HepG2 (cell line): ENCODE measurements around the gene ACKR4. TPM values are rescaled to one million over a fixed set of nuclear protein-coding genes. Genes with fewer than 3 reads are reported as not detected.

ENCODE experiments used
- ATAC-seq: fragments of 200-7000 bp; cut with Tn5 transposase; 3 replicates; pipeline ENCODE4 v1.9.1; 2020; ENCODE audit warnings: mild to moderate bottlenecking, moderate library complexity
- BruUV-seq: library from RNA; stranded (reverse); fragments of 400-500 nt; replicated peaks from 2 replicates; lab custom pipeline; 2021; lab: Mats Ljungman, UMichigan
- CTCF ChIA-PET: fragments of 300-600 bp; formaldehyde crosslinking; extraction: SDS; loops from one replicate; lab custom pipeline; 2021; ENCODE audit warnings: low total read pairs, inconsistent platforms, low intra/inter-chr PET ratio; lab: Yijun Ruan, JAX
- POLR2A ChIA-PET: fragments of 350-600 bp; sonication (Branson Sonifier 250); formaldehyde crosslinking; loops from one replicate; lab custom pipeline; 2020; ENCODE audit warnings: antibody characterized with exemption, inconsistent platforms; lab: Yijun Ruan, JAX
- DNase-seq: peaks from one replicate; pipeline ENCODE4 v3.0.0-alpha.2; 2015; ENCODE audit warnings: low spot score
- FAIRE-seq: peaks from 3 replicates; lab custom pipeline; 2011; peaks lifted over from hg19 to GRCh38; lab: Jason Lieb, UNC
- H2AFZ ChIP-seq: one replicate; pipeline ENCODE4 v1.6.1; 2011; ENCODE audit warnings: low read length, inconsistent platforms
- H3K27ac ChIP-seq: fragments of 300-600 bp; 3 replicates; pipeline ENCODE4 v1.8.0; 2011; ENCODE audit warnings: mixed run types, mild to moderate bottlenecking, mixed read lengths, low read length, inconsistent platforms; ENCODE audit not compliant: insufficient read depth; ENCODE audit errors: extremely low read length
- H3K27me3 ChIP-seq, 2 experiments: fragments of 200-600 bp in 1 of 2; 2 replicates in 1 of 2; 3 replicates in 1 of 2; pipeline versions ENCODE4 v1.6.0 to v1.8.0; 2011; ENCODE audit warnings: low read length in 2 of 2, mild to moderate bottlenecking in 2 of 2, moderate library complexity in 2 of 2, inconsistent platforms in 1 of 2; ENCODE audit not compliant: insufficient read depth in 2 of 2, control insufficient read depth in 1 of 2
- H3K36me3 ChIP-seq, 2 experiments: fragments of 200-600 bp in 1 of 2; replicated peaks in 1 of 2; 2 replicates in 1 of 2; 3 replicates in 1 of 2; pipeline versions ENCODE4 v1.5.1 to v1.8.0; 2011; ENCODE audit warnings: low read length in 2 of 2, inconsistent platforms in 1 of 2; ENCODE audit not compliant: insufficient read depth in 2 of 2, control insufficient read depth in 1 of 2
- H3K4me1 ChIP-seq: 2 replicates; pipeline ENCODE4 v1.5.1; 2012; ENCODE audit warnings: low read length, inconsistent platforms; ENCODE audit not compliant: insufficient read depth
- H3K4me2 ChIP-seq: 2 replicates; pipeline ENCODE4 v1.6.0; 2011; ENCODE audit warnings: low read depth, low read length, inconsistent platforms
- H3K4me3 ChIP-seq, 3 experiments: fragments of 200-600 bp in 1 of 3; sonication (generic), shearing (Covaris generic) in 1 of 3; replicated peaks in 1 of 3; 2 replicates each; pipeline ENCODE4 v1.5.1; 2011 to 2016; ENCODE audit warnings: low read length in 3 of 3, inconsistent platforms in 2 of 3, low read depth in 2 of 3, mild to moderate bottlenecking in 2 of 3, control low read depth in 1 of 3, mixed read lengths in 1 of 3; ENCODE audit not compliant: insufficient read depth in 1 of 3
- H3K79me2 ChIP-seq: one replicate; pipeline ENCODE4 v1.6.1; 2011; ENCODE audit warnings: low read length, inconsistent platforms; ENCODE audit not compliant: insufficient read depth
- H3K9ac ChIP-seq: 2 replicates; pipeline ENCODE4 v1.6.0; 2011; ENCODE audit warnings: mild to moderate bottlenecking, low read depth, low read length, inconsistent platforms; ENCODE audit not compliant: insufficient read depth
- H3K9me3 ChIP-seq: 2 replicates; pipeline ENCODE4 v1.5.1; 2012; ENCODE audit warnings: mild to moderate bottlenecking, low read length
- H4K20me1 ChIP-seq: 2 replicates; pipeline ENCODE4 v1.6.0; 2011; ENCODE audit warnings: inconsistent platforms, mild to moderate bottlenecking, low read length, moderate library complexity; ENCODE audit not compliant: insufficient read depth
- FOXA1 ChIP-seq, 2 experiments: fragments of 450-650 bp in 1 of 2; sonication (generic) in 1 of 2; formaldehyde crosslinking in 1 of 2; IDR thresholded peaks; 2 replicates each; pipeline versions ENCODE4 v1.4.0 to v1.6.1; 2016 to 2020; ENCODE audit warnings: missing genetic modification reagents in 1 of 2
- HMGA1 ChIP-seq: sonication (generic); formaldehyde crosslinking; conservative IDR thresholded peaks from 2 replicates; pipeline ENCODE4 v1.4.0; 2020; ENCODE audit warnings: missing genetic modification reagents
- KLF16 ChIP-seq, 2 experiments: sonication (generic) in 1 of 2; formaldehyde crosslinking in 1 of 2; IDR thresholded peaks; 2 replicates each; pipeline versions ENCODE4 v1.6.1 to v1.8.0; 2016 to 2023; ENCODE audit warnings: missing genetic modification reagents in 2 of 2, missing compliant biosample characterization in 1 of 2
- MBD4 ChIP-seq: IDR thresholded peaks from 2 replicates; pipeline ENCODE4 v1.6.1; 2012; ENCODE audit warnings: low read length, inconsistent platforms, borderline replicate concordance
- NBN ChIP-seq: fragments of 450-650 bp; conservative IDR thresholded peaks from 2 replicates; pipeline ENCODE4 v1.6.1; 2017
- NR2F6 ChIP-seq, 2 experiments: IDR thresholded peaks; 2 replicates each; pipeline ENCODE4 v1.6.1; 2016; ENCODE audit warnings: antibody characterized with exemption in 1 of 2, mild to moderate bottlenecking in 1 of 2
- ZFP90 ChIP-seq: sonication (generic); formaldehyde crosslinking; IDR thresholded peaks from 2 replicates; pipeline ENCODE4 v1.8.0; 2022; ENCODE audit warnings: missing genetic modification reagents, mild to moderate bottlenecking, inconsistent platforms, borderline replicate concordance
- ZSCAN22 ChIP-seq: sonication (generic); formaldehyde crosslinking; IDR thresholded peaks from 2 replicates; pipeline ENCODE4 v1.4.0; 2020; ENCODE audit warnings: mild to moderate bottlenecking, missing genetic modification reagents
- WGBS: methylation state at CpG from one replicate; pipeline ENCODE4 v1.1.6; 2017; ENCODE audit warnings: low lambda C conversion rate; 5-methylcytosine and 5-hydroxymethylcytosine counted together
- in situ Hi-C: cut with HindIII; loops from 2 replicates; pipeline ENCODE4 v1.10.0; 2017; ENCODE audit warnings: low pct_unique_long_range_greater_than_20kb; ENCODE audit not compliant: extremely low pct_ligation_motif_present
- intact Hi-C: fragments of 100-400 bp; cut with micrococcal nuclease; formaldehyde crosslinking; loops from one replicate; pipeline ENCODE4 v1.10.0; 2022; ENCODE audit not compliant: unreplicated experiment
- polyA plus RNA-seq, 8 experiments: library from polyadenylated mRNA; depleted of rRNA in 3 of 8; stranded (reverse) in 7 of 8; unstranded in 1 of 8; fragments of >200 nt; fragmentation: Illumina TruSeq in 4 of 8; extraction: Trizol in 4 of 8; gene quantifications; 2 replicates each; pipeline versions ENCODE4 v1.2.1 to v1.2.3, GENCODE V29; 2011 to 2016; ENCODE audit warnings: low read depth in 4 of 8, missing spikeins in 1 of 8, mixed read lengths in 1 of 8; ENCODE audit not compliant: insufficient read depth in 1 of 8
- total RNA-seq, 5 experiments: library from RNA; depleted of rRNA; stranded (reverse); fragments of >200 nt; fragmentation: Illumina TruSeq; extraction: Trizol; gene quantifications; 2 replicates each; pipeline ENCODE4 v1.2.3, GENCODE V29; 2016; ENCODE audit warnings: low read depth in 1 of 5
- TF ChIP-seq, protein P1 (sequence below), 2 experiments: IDR thresholded peaks; 2 replicates each; pipeline ENCODE4 v1.6.1; 2011 to 2012; ENCODE audit warnings: low read length in 2 of 2, borderline replicate concordance in 1 of 2, low read depth in 1 of 2, mild to moderate bottlenecking in 1 of 2, moderate library complexity in 1 of 2
- TF ChIP-seq, protein P2 (sequence below): fragments of 450-650 bp; IDR thresholded peaks from 2 replicates; pipeline ENCODE4 v1.6.1; 2017

Gene ACKR4
- total and polyA plus RNA-seq, 2 of the 13 experiments (the other 11 are each of a cell fraction or from before 2014, with no cell fraction given) = 0.16 TPM; not detected in 1

DNA sequence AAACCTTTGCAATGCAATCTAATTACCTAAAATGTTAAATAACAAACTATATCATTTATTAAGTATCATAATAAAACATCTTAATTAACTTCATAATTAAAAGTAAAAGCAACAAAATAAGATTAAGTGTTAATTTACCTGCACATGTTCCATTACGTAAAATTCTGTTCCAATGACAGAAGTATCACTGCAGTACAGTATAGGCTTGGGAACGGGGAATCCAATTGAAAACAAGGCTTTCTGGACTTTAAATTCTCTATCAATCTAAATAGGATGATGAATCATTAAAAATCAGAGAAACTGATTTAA lies 45.4 kb downstream of the ACKR4 start:
- Histone ChIP-seq H3K4me3 (no peak overlapping the region), H4K20me1 (no peaks in the 10 kb centered on the region; the same call in 1 of the 2 replicates), H3K9ac (no peak overlapping the region), H3K27ac (no peak overlapping the region), H3K79me2 (no peaks in the 10 kb centered on the region), H3K4me1 (no peaks in the 10 kb centered on the region), H3K27me3 (no peaks in the 10 kb centered on the region), H2AFZ (no peak overlapping the region), H3K4me2 (no peak overlapping the region), H3K36me3 (peaks cover 2 to 14% of the 10 kb centered on the region in 2 experiments; a peak in 2 of 5 replicates), H3K9me3 (no peaks in the 10 kb centered on the region)
- 91% methylated on average over 2 of the region's 2 CpGs for WGBS
- BruUV-seq = no TSS peak
- POLR2A ChIA-PET = interaction anchor here (1.6 to 2.1 kb wide), 2 partner anchors 16 to 17 kb away, joined by 5 to 8 read pairs; partner anchors contain the start of gene ACAD11
- ATAC-seq = no peak
- in situ Hi-C loops (no loop called here), intact Hi-C loops (loop anchor here (1.0 kb wide), 1 partner anchor 106 kb away; no protein-coding TSS in a partner anchor)
- CTCF ChIA-PET = interaction anchor here (1.4 to 2.8 kb wide), 2 partner anchors 104 to 106 kb away, joined by 7 to 33 read pairs; no protein-coding TSS in a partner anchor
- TF ChIP-seq MBD4 = no peak
- no peak for TF ChIP-seq HMGA1 (CRISPR knock-in tag)
- TF ChIP-seq ZSCAN22 (CRISPR knock-in tag) = no peak
- TF ChIP-seq FOXA1 (IDR thresholded peaks at IDR 0.05) = no peak
- TF ChIP-seq FOXA1 (CRISPR knock-in tag; IDR thresholded peaks at IDR 0.05) = no peak
- no peak for TF ChIP-seq NR2F6 (IDR thresholded peaks at IDR 0.05)
- TF ChIP-seq NR2F6 (CRISPR knock-in tag; IDR thresholded peaks at IDR 0.05) = no peak
- no peak for TF ChIP-seq ZFP90 (CRISPR knock-in tag)
- TF ChIP-seq, protein P1, sequence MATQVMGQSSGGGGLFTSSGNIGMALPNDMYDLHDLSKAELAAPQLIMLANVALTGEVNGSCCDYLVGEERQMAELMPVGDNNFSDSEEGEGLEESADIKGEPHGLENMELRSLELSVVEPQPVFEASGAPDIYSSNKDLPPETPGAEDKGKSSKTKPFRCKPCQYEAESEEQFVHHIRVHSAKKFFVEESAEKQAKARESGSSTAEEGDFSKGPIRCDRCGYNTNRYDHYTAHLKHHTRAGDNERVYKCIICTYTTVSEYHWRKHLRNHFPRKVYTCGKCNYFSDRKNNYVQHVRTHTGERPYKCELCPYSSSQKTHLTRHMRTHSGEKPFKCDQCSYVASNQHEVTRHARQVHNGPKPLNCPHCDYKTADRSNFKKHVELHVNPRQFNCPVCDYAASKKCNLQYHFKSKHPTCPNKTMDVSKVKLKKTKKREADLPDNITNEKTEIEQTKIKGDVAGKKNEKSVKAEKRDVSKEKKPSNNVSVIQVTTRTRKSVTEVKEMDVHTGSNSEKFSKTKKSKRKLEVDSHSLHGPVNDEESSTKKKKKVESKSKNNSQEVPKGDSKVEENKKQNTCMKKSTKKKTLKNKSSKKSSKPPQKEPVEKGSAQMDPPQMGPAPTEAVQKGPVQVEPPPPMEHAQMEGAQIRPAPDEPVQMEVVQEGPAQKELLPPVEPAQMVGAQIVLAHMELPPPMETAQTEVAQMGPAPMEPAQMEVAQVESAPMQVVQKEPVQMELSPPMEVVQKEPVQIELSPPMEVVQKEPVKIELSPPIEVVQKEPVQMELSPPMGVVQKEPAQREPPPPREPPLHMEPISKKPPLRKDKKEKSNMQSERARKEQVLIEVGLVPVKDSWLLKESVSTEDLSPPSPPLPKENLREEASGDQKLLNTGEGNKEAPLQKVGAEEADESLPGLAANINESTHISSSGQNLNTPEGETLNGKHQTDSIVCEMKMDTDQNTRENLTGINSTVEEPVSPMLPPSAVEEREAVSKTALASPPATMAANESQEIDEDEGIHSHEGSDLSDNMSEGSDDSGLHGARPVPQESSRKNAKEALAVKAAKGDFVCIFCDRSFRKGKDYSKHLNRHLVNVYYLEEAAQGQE (IDR thresholded peaks at IDR 0.05; ENCODE audit: borderline replicate concordance in 1 of 2, low read depth in 1 of 2, low read length in 2 of 2) = no peak
- TF ChIP-seq, protein P2, sequence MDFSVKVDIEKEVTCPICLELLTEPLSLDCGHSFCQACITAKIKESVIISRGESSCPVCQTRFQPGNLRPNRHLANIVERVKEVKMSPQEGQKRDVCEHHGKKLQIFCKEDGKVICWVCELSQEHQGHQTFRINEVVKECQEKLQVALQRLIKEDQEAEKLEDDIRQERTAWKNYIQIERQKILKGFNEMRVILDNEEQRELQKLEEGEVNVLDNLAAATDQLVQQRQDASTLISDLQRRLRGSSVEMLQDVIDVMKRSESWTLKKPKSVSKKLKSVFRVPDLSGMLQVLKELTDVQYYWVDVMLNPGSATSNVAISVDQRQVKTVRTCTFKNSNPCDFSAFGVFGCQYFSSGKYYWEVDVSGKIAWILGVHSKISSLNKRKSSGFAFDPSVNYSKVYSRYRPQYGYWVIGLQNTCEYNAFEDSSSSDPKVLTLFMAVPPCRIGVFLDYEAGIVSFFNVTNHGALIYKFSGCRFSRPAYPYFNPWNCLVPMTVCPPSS = no peak
- no peak for TF ChIP-seq NBN
- no peak for TF ChIP-seq KLF16 (CRISPR knock-in tag; IDR thresholded peaks at IDR 0.05)
- no peak for DNase-seq
- no peak for FAIRE-seq
